HEK293 (cell line): ENCODE results near the gene TUFM.

Experiments used
- CTCF ChIA-PET: fragments of 350-600 bp; formaldehyde crosslinking; extraction: SDS; loops from one replicate; lab custom pipeline; 2021; ENCODE audit warnings: antibody characterized with exemption; lab: Yijun Ruan, JAX
- POLR2A ChIA-PET: fragments of 300-600 bp; formaldehyde crosslinking; extraction: SDS; loops from one replicate; lab custom pipeline; 2020; ENCODE audit warnings: antibody characterized with exemption, inconsistent platforms; lab: Yijun Ruan, JAX
- H3K27ac ChIP-seq: fragments of 200-500 bp; sonication (Bioruptor generic); 2 replicates; pipeline ENCODE4 v1.5.1; 2014; ENCODE audit warnings: low read depth, low read length, control low read depth, inconsistent platforms; ENCODE audit errors: extremely low read depth
- H3K36me3 ChIP-seq, 2 experiments: fragments of 200-500 bp in 1 of 2; sonication (Bioruptor generic) in 1 of 2; 1 replicate in 1 of 2; 2 replicates in 1 of 2; pipeline ENCODE4 v1.5.1; 2014 to 2017; ENCODE audit warnings: inconsistent platforms in 2 of 2, low read length in 2 of 2; ENCODE audit not compliant: control insufficient read depth in 2 of 2, insufficient read depth in 1 of 2
- H3K4me1 ChIP-seq: fragments of 200-500 bp; sonication (Bioruptor generic); 2 replicates; pipeline ENCODE4 v1.5.1; 2014; ENCODE audit warnings: mild to moderate bottlenecking, low read length, inconsistent platforms; ENCODE audit not compliant: control insufficient read depth, insufficient read depth
- H3K4me3 ChIP-seq: 2 replicates; pipeline ENCODE4 v1.5.1; 2011; ENCODE audit warnings: low read depth, mild to moderate bottlenecking, control low read depth, low read length, moderate library complexity
- H3K9me3 ChIP-seq: fragments of 200-500 bp; sonication (Bioruptor generic); 2 replicates; pipeline ENCODE4 v1.5.1; 2014; ENCODE audit warnings: low read depth, low read length, inconsistent platforms; ENCODE audit not compliant: control insufficient read depth, insufficient read depth
- CTCF ChIP-seq: fragments of 450-650 bp; formaldehyde crosslinking; IDR thresholded peaks from 2 replicates; pipeline ENCODE4 v1.5.1; 2016; ENCODE audit warnings: missing biosample characterization, missing genetic modification characterization
- FEZF1 ChIP-seq: fragments of 450-650 bp; formaldehyde crosslinking; IDR thresholded peaks from 2 replicates; pipeline ENCODE4 v1.5.1; 2016; ENCODE audit warnings: missing biosample characterization, missing genetic modification characterization
- GLI4 ChIP-seq: fragments of 450-650 bp; formaldehyde crosslinking; IDR thresholded peaks from 2 replicates; pipeline ENCODE4 v1.5.1; 2016; ENCODE audit warnings: missing biosample characterization, missing genetic modification characterization
- GLIS2 ChIP-seq: fragments of 450-650 bp; formaldehyde crosslinking; IDR thresholded peaks from 2 replicates; pipeline ENCODE4 v1.5.1; 2016; ENCODE audit warnings: missing biosample characterization, missing genetic modification characterization
- KLF1 ChIP-seq: fragments of 450-650 bp; formaldehyde crosslinking; IDR thresholded peaks from 2 replicates; pipeline ENCODE4 v1.5.1; 2016; ENCODE audit warnings: missing biosample characterization, missing genetic modification characterization
- KLF10 ChIP-seq: fragments of 450-650 bp; IDR thresholded peaks from 2 replicates; pipeline ENCODE4 v1.5.1; 2018; ENCODE audit warnings: missing biosample characterization, mild to moderate bottlenecking, missing genetic modification characterization
- KLF16 ChIP-seq: fragments of 450-650 bp; formaldehyde crosslinking; IDR thresholded peaks from 2 replicates; pipeline ENCODE4 v1.5.1; 2017; ENCODE audit warnings: missing biosample characterization, missing genetic modification characterization
- KLF8 ChIP-seq: fragments of 450-650 bp; formaldehyde crosslinking; IDR thresholded peaks from 2 replicates; pipeline ENCODE4 v1.5.1; 2016; ENCODE audit warnings: missing biosample characterization, missing genetic modification characterization
- KLF9 ChIP-seq: fragments of 450-650 bp; formaldehyde crosslinking; IDR thresholded peaks from 2 replicates; pipeline ENCODE4 v1.5.1; 2016; ENCODE audit warnings: missing biosample characterization, missing genetic modification characterization, low read depth
- PATZ1 ChIP-seq: fragments of 450-650 bp; formaldehyde crosslinking; IDR thresholded peaks from 2 replicates; pipeline ENCODE4 v1.5.1; 2016; ENCODE audit warnings: missing biosample characterization, missing genetic modification characterization
- RBAK ChIP-seq: fragments of 450-650 bp; formaldehyde crosslinking; IDR thresholded peaks from 2 replicates; pipeline ENCODE4 v1.5.1; 2016; ENCODE audit warnings: missing biosample characterization, missing genetic modification characterization
- ZBTB6 ChIP-seq: fragments of 450-650 bp; formaldehyde crosslinking; IDR thresholded peaks from 2 replicates; pipeline ENCODE4 v1.5.1; 2017; ENCODE audit warnings: missing biosample characterization, missing genetic modification characterization
- ZNF114 ChIP-seq: fragments of 450-650 bp; formaldehyde crosslinking; IDR thresholded peaks from 2 replicates; pipeline ENCODE4 v1.5.0; 2017; ENCODE audit warnings: missing biosample characterization, missing genetic modification characterization
- ZNF121 ChIP-seq: fragments of 450-650 bp; formaldehyde crosslinking; IDR thresholded peaks from 2 replicates; pipeline ENCODE4 v1.5.1; 2016; ENCODE audit warnings: missing biosample characterization, missing genetic modification characterization
- ZNF37A ChIP-seq: fragments of 450-650 bp; IDR thresholded peaks from 2 replicates; pipeline ENCODE4 v1.5.1; 2018; ENCODE audit warnings: missing biosample characterization, missing genetic modification characterization
- ZNF76 ChIP-seq: fragments of 450-650 bp; formaldehyde crosslinking; IDR thresholded peaks from 2 replicates; pipeline ENCODE4; 2016; ENCODE audit warnings: low read depth, missing biosample characterization, missing genetic modification characterization, borderline replicate concordance
- ZNF768 ChIP-seq: fragments of 450-650 bp; formaldehyde crosslinking; IDR thresholded peaks from 2 replicates; pipeline ENCODE4 v1.5.1; 2018; ENCODE audit warnings: missing biosample characterization, mild to moderate bottlenecking, missing genetic modification characterization

The TUFM gene

GRCh38 chr16:28836761-28837064 is 9.4 kb downstream of the TUFM start:
- Histone ChIP-seq H3K27ac (no peak overlapping the region), H3K4me3 (no peak overlapping the region), H3K9me3 (no peaks in the 10 kb centered on the region), H3K4me1 (no peaks in the 10 kb centered on the region), H3K36me3 (peaks cover 30 to 74% of the 10 kb centered on the region in 2 experiments)
- TF ChIP-seq ZBTB6: no peak
- no peak for TF ChIP-seq ZNF768 (tag by site-specific recombination)
- TF ChIP-seq ZNF76 (tag by site-specific recombination): no peak
- TF ChIP-seq ZNF37A (tag by site-specific recombination): no peak
- no peak for TF ChIP-seq ZNF114 (tag by site-specific recombination)
- TF ChIP-seq FEZF1 (tag by site-specific recombination): no peak
- TF ChIP-seq GLI4: no peak
- TF ChIP-seq RBAK (tag by site-specific recombination): no peak
- TF ChIP-seq GLIS2 (tag by site-specific recombination): peak; percentile 37; the same call in 1 of the 2 replicates
- CTCF ChIA-PET: no interaction called here
- POLR2A ChIA-PET: interaction anchor here (1.1 to 1.5 kb wide), 3 partner anchors 8 to 14 kb away, joined by 3 to 8 read pairs (median 4); partner anchors contain the start of genes ATXN2L and TUFM

GRCh38 chr16:28835864-28836760 is 10.0 kb downstream of the TUFM start:
- POLR2A ChIA-PET: interaction anchor here (1.1 to 1.5 kb wide), 2 partner anchors 9 to 10 kb away, joined by 4 to 8 read pairs; partner anchors contain the start of gene TUFM
- no peak overlapping the region for H3K4me3 ChIP-seq
- TF ChIP-seq RBAK (tag by site-specific recombination) (no peak), KLF9 (tag by site-specific recombination) (peak; percentile 90), ZNF121 (tag by site-specific recombination) (no peak), KLF16 (tag by site-specific recombination) (peak; percentile 40; the same call in 1 of the 2 replicates), PATZ1 (tag by site-specific recombination) (peak; percentile 57), CTCF (tag by site-specific recombination) (no peak), KLF10 (tag by site-specific recombination) (peak; percentile 52; the same call in 1 of the 2 replicates), KLF8 (tag by site-specific recombination) (0 out of 2 replicates have a peak, but pooled peaks have one; percentile 23), KLF1 (tag by site-specific recombination) (peak; percentile 77)
- TF ChIP-seq, all 188 proteins: peak for 6
- CTCF ChIA-PET: no interaction called here
- Histone ChIP-seq H3K9me3 (no peaks in the 10 kb centered on the region), H3K4me1 (no peaks in the 10 kb centered on the region), H3K27ac (no peak overlapping the region), H3K36me3 (peaks cover 36 to 78% of the 10 kb centered on the region in 2 experiments)
